HG03039 (cell line): ENCODE data around the gene NLGN1.

Experiments used
- ATAC-seq: cut with Tn5 transposase; IDR thresholded peaks from one replicate; pipeline ENCODE4 v1.9.1; 2021; ENCODE audit warnings: mild to moderate bottlenecking, moderate library complexity; ENCODE audit not compliant: unreplicated experiment

NLGN1 gene

DNA sequence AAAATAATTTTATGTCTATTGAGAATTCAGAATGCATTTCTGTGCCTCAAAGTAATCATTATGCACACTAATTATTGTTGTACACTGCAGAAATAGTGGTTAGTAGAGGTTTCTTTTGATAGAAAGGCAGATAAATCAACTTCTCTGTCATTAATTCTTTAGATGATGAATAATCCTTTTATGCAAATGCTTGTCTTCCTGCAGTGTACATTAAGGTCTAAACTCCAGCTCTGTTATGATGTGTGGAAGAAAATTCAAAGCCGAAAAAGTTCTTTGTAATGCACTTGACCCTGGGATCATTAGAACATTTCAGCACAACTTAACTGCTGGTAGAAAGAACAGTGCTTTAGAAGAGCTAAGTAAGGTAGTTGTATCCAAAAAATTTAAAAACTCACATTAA is 353.0 kb downstream of the NLGN1 start:
- ATAC-seq, result no peak

- ATAC-seq, result no peak
Measured at GRCh38 chr3:173753593-173753992, 356.0 kb downstream of the NLGN1 start.

GRCh38 chr3:173755161-173755560 is 357.6 kb downstream of the NLGN1 start:
- no peak for ATAC-seq

DNA sequence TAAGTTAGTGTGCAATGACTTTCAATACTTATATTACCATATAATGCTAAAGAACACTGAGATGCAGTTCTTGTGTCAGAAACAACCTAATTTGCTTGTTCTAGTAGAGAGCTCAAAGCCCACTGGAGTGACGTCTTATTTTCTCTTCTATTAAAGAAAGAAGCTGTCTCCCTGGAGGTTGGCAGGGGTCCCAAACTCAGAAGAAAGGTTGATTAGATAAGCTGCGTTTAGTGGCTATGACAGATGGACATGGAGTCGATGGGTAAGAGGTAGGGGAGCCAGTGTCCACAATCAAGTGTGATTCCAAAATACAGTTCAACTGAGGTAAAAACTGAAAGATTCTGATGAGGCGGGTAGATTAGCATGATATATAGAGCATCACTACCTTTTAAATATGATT is 363.6 kb downstream of the NLGN1 start:
- ATAC-seq, result no peak

DNA sequence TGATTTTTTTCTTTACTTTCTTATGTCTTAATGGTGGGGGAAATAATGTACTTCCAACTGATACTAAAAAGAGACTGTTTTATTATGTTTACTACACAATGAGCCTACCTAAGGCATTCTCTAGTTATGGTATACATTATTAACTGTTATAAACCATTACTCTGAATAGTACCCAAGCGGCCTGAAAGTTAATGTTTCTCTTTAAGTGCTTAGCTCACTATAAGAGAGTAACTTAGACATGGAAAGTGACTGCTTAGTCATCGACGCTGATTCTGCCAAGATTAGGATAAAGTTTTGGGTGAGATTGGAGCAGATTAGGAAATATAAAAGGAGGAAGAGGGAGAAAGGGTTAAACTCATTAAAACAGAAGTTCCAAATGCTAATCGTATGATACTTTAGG is 365.0 kb downstream of the NLGN1 start:
- ATAC-seq, result no peak

DNA sequence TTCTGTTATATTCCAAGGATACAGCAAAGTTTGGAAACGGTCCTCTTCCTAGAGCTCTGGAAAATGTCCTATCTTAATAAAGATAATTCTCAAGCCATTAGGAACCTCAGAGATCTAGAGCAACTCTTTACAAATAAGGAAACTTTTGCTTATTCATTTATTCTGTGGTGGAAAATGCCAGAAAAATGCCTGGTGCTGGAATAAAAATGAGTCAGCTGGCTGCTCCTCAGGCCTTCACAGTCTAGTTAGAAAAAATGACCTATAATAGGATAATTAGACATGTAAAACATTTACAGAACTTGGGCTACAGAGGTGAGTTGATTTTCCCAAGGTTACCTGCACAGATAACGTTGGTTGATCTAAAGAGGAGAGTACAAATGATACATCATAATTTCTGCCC is 372.5 kb downstream of the NLGN1 start:
- no peak for ATAC-seq

DNA sequence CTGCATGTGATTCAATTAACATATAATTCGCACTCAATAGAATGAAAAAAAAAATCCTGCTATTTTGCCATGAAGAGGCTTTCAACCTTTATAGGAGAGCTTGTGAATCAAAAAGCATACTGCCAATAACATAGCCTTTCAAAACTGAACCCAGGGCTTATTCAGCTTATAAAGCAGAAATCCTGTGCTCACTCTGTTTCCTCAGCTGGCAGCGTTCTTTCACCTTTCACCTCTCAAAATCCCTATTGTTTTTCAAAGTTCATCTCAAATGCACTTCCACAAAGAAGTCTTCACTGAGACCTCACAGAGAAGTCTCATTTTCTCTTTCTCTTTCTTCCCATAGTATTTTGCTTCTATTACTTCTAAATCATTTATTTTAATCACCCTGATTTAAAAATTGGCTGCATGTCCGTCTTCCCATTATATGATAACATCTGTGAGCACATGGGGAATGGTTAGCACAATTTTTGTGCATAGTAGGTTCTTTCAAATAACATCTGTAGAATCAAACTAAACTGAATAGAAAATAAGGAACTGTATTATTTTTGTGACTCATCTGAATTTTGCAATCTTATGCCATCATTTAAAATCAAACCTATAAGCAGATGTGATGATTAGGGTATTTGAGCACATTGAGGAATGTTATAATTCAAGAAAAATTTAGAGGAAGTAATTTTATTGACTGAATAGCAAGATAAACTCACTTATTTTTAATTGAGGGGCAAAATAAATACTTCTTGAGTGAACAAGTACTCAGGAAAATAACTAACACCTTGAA is 373.4 kb downstream of the NLGN1 start:
- no peak for ATAC-seq

GRCh38 chr3:173773800-173774199 is 376.3 kb downstream of the NLGN1 start:
- no peak for ATAC-seq

GRCh38 chr3:173774294-173774693 is 376.8 kb downstream of the NLGN1 start:
- no peak for ATAC-seq

GRCh38 chr3:173778251-173778650 is 380.7 kb downstream of the NLGN1 start:
- ATAC-seq, result no peak

DNA sequence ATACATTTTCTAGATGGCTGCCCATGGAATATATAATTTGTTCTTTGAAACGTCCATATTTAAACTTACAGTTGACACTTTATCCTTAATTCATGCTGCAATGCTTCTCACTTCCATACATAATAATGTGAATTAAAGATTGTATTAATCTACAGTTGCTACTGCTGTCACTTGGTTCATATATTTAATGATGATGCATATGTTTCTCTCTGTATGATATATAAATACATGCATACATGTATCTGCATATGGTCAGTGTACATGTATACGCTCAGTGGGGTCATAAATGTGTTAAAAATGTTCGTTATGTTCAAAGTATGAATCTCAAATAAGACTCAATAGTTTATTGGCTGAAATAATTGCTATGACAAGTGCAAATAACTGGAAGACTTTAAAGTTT is 382.5 kb downstream of the NLGN1 start:
- no peak for ATAC-seq

- ATAC-seq, result no peak
Measured at GRCh38 chr3:173785004-173785403, 387.5 kb downstream of the NLGN1 start.

- ATAC-seq, result no peak
Measured at GRCh38 chr3:173789530-173790162, 392.1 kb downstream of the NLGN1 start.

DNA sequence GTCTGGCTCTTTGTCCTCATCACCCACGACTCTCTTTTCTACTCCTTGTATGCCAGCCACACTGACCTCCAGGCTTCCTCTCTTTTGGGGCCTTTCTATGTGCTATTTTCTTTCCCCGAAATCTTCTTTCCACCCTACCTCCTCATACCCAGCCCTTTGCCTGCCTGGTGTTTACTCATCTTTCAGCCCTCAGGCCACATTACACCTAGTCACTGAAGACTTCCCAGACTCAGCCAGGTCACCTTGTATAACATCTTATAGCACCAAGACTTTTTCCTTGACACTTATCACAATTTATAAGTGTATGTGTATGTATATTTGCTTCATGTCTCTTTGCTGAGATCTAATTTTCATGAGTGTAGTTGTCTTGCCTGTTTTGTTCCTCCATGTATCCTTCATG is 396.4 kb downstream of the NLGN1 start:
- no peak for ATAC-seq

- ATAC-seq, result no peak
Measured at GRCh38 chr3:173796405-173796804, 398.9 kb downstream of the NLGN1 start.

DNA sequence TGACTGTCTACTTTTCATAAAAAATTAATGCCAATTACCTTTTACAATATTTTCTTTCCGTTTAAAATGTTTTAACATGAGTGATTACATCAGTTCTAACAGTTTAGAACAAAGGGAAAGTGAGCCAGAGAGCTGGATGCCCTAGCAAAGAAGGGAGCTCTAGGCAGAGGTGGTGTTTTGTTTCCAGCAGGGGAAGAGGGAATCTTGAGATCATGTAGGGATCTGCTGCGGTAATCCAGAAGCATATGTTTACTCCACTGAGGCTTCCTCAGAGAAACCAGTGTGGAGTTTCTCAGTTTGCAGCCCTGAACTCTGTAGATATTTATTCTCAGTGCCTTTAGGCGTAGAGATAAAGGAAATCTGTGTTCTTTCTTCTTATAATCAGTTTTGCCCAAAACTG is 399.3 kb downstream of the NLGN1 start:
- ATAC-seq, result no peak

DNA sequence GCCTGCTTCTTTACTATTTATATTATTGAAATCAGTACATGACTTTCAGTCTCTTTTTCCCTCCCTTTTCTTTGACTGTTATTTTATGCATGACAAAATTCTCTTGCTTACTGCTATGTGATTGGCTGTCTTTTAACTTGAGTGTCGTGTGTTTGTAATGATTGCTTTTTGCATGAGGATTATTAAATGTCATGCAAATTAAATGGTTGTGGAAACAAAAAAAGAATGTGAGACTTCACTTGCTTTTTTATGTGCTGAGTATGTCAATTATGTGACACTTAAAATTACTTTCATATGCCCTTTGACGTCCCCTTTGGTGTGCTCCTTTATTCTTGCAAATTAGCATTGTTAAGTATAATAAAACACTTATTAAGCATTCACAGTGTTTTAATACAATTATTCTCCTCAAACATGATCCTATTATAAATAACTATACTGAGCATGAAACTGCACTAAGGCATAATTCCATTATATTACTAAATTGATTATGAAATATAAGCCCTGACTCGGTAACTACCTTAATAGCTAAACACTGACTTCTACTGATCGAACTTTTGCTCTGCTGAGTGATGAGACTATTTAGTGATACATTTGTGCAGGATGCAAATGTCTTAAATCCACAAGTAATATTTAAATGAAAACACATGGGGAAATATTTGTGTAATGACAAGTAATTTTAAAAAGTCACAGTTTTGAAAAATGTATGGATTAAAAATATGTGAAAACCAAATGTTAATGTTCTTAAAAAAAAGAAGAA is 401.7 kb downstream of the NLGN1 start:
- no peak for ATAC-seq

DNA sequence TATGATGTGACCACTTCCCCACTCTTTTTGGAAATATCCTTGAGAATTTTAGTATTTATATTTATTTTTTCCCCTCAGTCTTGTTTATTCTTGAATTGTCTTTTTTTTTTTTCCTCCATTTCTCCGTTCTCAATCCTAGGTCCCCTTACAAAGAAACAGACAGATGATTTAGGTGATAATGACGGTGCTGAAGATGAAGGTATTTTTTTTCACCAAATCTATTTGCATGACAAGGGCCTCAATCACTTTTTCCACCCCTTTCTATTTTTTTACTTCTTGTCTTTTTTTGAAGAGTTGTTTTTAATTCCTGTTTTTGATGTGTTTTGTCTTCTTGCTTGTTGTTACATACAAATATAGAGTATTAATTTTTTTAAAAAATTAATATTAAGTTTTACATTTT is 402.6 kb downstream of the NLGN1 start:
- no peak for ATAC-seq

- ATAC-seq, result no peak
Measured at GRCh38 chr3:173814809-173815208, 417.3 kb downstream of the NLGN1 start.

- ATAC-seq, result no peak
Measured at GRCh38 chr3:173819368-173819767, 421.8 kb downstream of the NLGN1 start.

- ATAC-seq, result no peak
Measured at GRCh38 chr3:173823911-173824460, 426.4 kb downstream of the NLGN1 start.

GRCh38 chr3:173825730-173826129 is 428.2 kb downstream of the NLGN1 start:
- ATAC-seq, result no peak
